HEK293T (cell line): ENCODE data around the gene APOL4.

Experiments
- CTCF ChIA-PET: fragments of 350-600 bp; formaldehyde crosslinking; extraction: SDS; loops from one replicate; lab custom pipeline; 2021; ENCODE audit warnings: antibody characterized with exemption, inconsistent platforms; lab: Yijun Ruan, JAX
- POLR2A ChIA-PET: fragments of 350-600 bp; formaldehyde crosslinking; extraction: SDS; loops from one replicate; lab custom pipeline; 2020; ENCODE audit warnings: antibody characterized with exemption, inconsistent platforms; lab: Yijun Ruan, JAX
- DNase-seq: peaks from one replicate; pipeline ENCODE4 v3.0.0; 2012; ENCODE audit warnings: mixed read lengths; ENCODE audit errors: extremely low spot score
- ARNT ChIP-seq: fragments of 450-650 bp; IDR thresholded peaks from 2 replicates; pipeline ENCODE4 v1.6.1; 2017; ENCODE audit warnings: mild to moderate bottlenecking
- BHLHE40 ChIP-seq: fragments of 450-650 bp; IDR thresholded peaks from 2 replicates; pipeline ENCODE4 v1.6.1; 2016; ENCODE audit warnings: mild to moderate bottlenecking, moderate library complexity, borderline replicate concordance
- CTBP1 ChIP-seq: fragments of 450-650 bp; IDR thresholded peaks from 2 replicates; pipeline ENCODE4 v1.6.1; 2016; ENCODE audit warnings: borderline replicate concordance
- ELF4 ChIP-seq: fragments of 450-650 bp; IDR thresholded peaks from 2 replicates; pipeline ENCODE4 v1.6.1; 2017; ENCODE audit warnings: antibody characterized with exemption
- FOXA1 ChIP-seq: fragments of 450-650 bp; IDR thresholded peaks from 2 replicates; pipeline ENCODE4 v1.6.1; 2016; ENCODE audit warnings: mild to moderate bottlenecking
- FOXK2 ChIP-seq: fragments of 450-650 bp; IDR thresholded peaks from 2 replicates; pipeline ENCODE4 v1.6.1; 2016; ENCODE audit warnings: mild to moderate bottlenecking
- FOXM1 ChIP-seq: fragments of 450-650 bp; IDR thresholded peaks from 2 replicates; pipeline ENCODE4 v1.6.1; 2017; ENCODE audit warnings: mild to moderate bottlenecking, borderline replicate concordance
- HDGF ChIP-seq: fragments of 450-650 bp; IDR thresholded peaks from 2 replicates; pipeline ENCODE4 v1.6.1; 2017; ENCODE audit warnings: antibody characterized with exemption, borderline replicate concordance
- L3MBTL2 ChIP-seq: fragments of 450-650 bp; conservative IDR thresholded peaks from 2 replicates; pipeline ENCODE4 v1.6.1; 2016; ENCODE audit warnings: mild to moderate bottlenecking
- LEF1 ChIP-seq: fragments of 450-650 bp; IDR thresholded peaks from 2 replicates; pipeline ENCODE4 v1.6.1; 2017; ENCODE audit warnings: mild to moderate bottlenecking, borderline replicate concordance
- NFRKB ChIP-seq: fragments of 450-650 bp; IDR thresholded peaks from 2 replicates; pipeline ENCODE4 v1.6.1; 2016; ENCODE audit warnings: mild to moderate bottlenecking, moderate library complexity
- SP1 ChIP-seq: fragments of 450-650 bp; IDR thresholded peaks from 2 replicates; pipeline ENCODE4 v1.6.1; 2017
- SUZ12 ChIP-seq: fragments of 450-650 bp; IDR thresholded peaks from 2 replicates; pipeline ENCODE4 v1.6.1; 2016; ENCODE audit warnings: mild to moderate bottlenecking
- TARDBP ChIP-seq: fragments of 450-650 bp; IDR thresholded peaks from 2 replicates; pipeline ENCODE4 v1.6.1; 2016
- ZNF384 ChIP-seq: fragments of 450-650 bp; IDR thresholded peaks from 2 replicates; pipeline ENCODE4 v1.6.1; 2016
- TF ChIP-seq, protein P1 (sequence below): fragments of 450-650 bp; IDR thresholded peaks from 2 replicates; pipeline ENCODE4 v1.6.1; 2016

APOL4 gene

DNA sequence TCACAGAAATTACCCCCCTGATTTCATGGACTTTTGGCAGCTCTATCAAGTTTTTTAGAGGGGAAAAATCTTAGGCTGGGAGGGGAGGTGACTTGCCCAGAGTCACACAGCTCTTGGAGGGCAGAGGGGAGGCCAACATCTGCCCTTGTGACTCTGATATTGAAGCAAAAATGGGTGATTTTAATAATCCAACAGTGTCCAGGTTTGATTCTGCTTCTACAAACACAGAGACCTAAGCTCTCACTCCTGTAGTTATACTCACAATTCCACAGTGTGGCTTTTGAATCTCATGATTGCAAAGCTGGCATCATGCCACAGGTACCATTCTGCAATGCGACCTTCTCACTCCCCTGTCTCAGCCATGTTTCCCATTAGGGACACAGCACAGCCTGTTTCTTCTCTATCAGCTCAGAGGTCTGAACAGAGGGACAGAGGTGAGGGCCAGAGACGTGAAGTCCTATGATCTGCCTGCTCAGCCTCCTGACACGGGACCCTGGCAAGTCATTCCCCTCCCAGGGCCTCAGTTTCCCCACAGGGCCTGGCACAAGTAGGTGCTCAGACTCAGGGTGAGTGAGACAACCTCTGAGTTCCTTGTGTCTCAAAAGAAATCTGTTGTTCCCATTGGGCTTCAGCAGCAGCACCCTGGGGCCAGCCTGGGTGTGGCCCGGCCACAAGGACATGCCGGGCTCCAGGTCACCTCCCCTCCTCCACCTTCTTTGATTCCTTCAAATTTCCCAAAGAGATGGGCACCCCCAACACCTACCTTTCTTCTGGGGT, 37.0 kb upstream of the APOL4 start:
- ChIA-PET CTCF (interaction anchor here (0.6 to 1.4 kb wide), 10 partner anchors 10 to 164 kb away, joined by 3 to 10 read pairs (median 3); partner anchors contain the start of gene APOL1), POLR2A (interaction anchor here (0.6 to 2.0 kb wide), 20 partner anchors 10 to 618 kb away, joined by 3 to 13 read pairs (median 3); partner anchors contain the start of genes APOL1, FOXRED2 and TXN2)
- no peak for DNase-seq
- no peak for TF ChIP-seq TARDBP
- no peak for TF ChIP-seq ELF4
- TF ChIP-seq, protein P1, sequence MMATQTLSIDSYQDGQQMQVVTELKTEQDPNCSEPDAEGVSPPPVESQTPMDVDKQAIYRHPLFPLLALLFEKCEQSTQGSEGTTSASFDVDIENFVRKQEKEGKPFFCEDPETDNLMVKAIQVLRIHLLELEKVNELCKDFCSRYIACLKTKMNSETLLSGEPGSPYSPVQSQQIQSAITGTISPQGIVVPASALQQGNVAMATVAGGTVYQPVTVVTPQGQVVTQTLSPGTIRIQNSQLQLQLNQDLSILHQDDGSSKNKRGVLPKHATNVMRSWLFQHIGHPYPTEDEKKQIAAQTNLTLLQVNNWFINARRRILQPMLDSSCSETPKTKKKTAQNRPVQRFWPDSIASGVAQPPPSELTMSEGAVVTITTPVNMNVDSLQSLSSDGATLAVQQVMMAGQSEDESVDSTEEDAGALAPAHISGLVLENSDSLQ, result no peak
- no peak for TF ChIP-seq L3MBTL2
- TF ChIP-seq LEF1, result no peak
- TF ChIP-seq ARNT, result no peak
- no peak for TF ChIP-seq HDGF
- no peak for TF ChIP-seq SUZ12
- no peak for TF ChIP-seq ZNF384
- no peak for TF ChIP-seq FOXM1
- no peak for TF ChIP-seq CTBP1
- TF ChIP-seq FOXA1, result no peak
- TF ChIP-seq FOXK2, result no peak
- no peak for TF ChIP-seq NFRKB
- TF ChIP-seq BHLHE40, result no peak
- TF ChIP-seq SP1, result no peak

DNA sequence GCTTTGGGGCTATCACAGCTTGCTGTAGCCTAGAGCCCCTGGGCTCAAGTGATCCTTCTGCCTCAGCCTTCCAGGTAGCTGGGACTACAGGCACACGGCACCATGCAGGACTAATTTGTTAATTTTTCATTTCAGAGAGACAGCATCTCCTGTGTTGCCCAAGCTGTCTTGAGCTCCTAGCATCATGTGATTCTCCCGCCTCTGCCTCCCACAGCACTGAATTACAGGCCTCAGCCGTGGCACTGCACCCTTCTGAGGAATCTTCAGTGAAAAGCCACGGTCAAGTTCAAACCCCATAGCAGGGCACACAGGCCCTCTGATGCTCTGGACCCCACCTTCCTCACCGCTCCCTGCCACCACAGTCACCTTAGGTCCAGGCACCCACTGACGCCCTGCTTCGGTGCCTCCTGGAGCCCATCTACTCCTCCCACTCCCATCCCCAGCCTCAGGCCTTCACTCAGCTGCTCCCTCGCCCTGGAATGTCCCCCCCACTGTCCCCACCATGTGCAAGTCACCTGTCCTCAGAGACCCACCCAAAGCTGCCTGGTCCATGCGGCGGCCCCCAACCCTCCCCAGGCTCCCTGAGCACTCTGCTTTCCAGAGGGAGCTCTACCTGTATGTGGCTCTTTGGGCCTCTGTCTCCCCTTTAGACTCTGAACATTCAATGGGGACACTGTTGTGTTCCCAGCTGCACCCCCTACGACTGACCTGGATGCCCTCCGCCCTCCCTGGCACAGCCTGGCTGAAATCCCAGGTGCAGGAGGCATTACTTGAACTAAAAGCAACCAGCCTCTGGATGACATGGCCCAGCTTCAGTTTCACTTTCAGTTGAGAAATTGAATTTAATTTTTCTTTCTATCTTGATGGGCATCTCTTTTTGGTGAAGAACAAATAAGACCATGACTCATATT, 36.1 kb upstream of the APOL4 start:
- no peak for TF ChIP-seq FOXM1
- no peak for TF ChIP-seq NFRKB
- no peak for TF ChIP-seq FOXA1
- TF ChIP-seq ELF4, result no peak
- TF ChIP-seq HDGF, result no peak
- TF ChIP-seq, protein P1, result no peak
- no peak for TF ChIP-seq L3MBTL2
- no peak for TF ChIP-seq SUZ12
- no peak for TF ChIP-seq FOXK2
- TF ChIP-seq CTBP1, result no peak
- TF ChIP-seq ARNT, result no peak
- no peak for TF ChIP-seq SP1
- TF ChIP-seq BHLHE40, result no peak
- TF ChIP-seq ZNF384, result no peak
- no peak for TF ChIP-seq LEF1

DNA sequence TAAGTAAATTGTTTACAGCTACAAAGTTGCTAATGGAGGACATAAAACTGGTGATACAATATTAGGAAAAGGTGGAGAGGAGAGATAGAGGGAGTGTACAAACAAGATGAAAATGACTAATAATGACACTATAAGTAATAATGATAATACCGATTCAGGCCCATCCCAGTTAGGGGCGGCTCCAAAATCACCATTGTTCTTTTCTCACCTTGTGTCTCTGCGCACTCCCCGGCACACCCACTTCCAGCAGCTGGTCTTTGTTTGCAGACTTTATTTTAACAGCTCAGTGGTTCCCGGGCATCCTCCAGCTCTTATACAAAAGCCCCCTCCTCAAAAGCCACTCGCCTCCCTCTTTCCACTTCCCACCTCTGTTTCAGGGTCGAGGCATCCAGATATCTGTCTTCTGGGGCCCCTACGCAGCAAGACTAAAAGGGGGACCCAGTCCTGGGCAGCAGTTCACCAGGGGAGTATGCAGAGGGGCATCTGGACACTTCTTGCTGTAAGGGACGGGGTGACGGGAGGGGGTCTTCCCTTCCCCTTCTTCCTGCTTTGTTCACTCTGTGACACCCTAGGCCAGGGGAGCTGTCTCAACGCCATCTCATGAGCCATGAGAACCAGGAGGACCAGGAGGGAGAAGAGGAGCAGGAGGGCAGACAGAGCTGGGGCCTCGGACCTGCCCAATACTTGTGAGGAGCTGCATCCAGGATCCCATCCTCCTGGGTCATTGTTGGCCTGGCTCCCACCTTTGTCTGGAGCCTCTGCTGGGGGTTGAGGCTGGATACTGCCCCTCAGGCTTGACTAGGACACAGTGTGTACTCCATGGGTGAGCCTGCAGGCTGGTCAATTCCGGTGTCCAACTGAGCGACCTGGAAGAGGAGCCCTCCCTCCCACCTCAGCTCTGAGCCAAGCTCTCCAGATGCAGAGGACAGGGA, 35.0 kb upstream of the APOL4 start:
- no peak for TF ChIP-seq NFRKB
- TF ChIP-seq FOXA1, result no peak
- TF ChIP-seq BHLHE40, result no peak
- TF ChIP-seq FOXK2, result no peak
- no peak for TF ChIP-seq ELF4
- TF ChIP-seq, protein P1, result no peak
- TF ChIP-seq CTBP1, result no peak
- TF ChIP-seq FOXM1, result no peak
- no peak for TF ChIP-seq SP1
- TF ChIP-seq ARNT, result no peak
- no peak for TF ChIP-seq HDGF
- no peak for TF ChIP-seq SUZ12
- no peak for TF ChIP-seq L3MBTL2
- TF ChIP-seq TARDBP, result no peak
- TF ChIP-seq ZNF384, result no peak
- TF ChIP-seq LEF1, result no peak
- ChIA-PET POLR2A (interaction anchor here (1.0 kb wide), 1 partner anchor 245 kb away, joined by 3 read pairs; the partner anchor contains the start of gene TXN2), CTCF (interaction anchor here (1.4 to 1.8 kb wide), 2 partner anchors 41 to 49 kb away, joined by 3 to 4 read pairs; no protein-coding TSS in a partner anchor)
- no peak for DNase-seq

More for the DNA sequence above, 36.1 kb upstream of the APOL4 start:
- ChIA-PET POLR2A (interaction anchor here (0.6 to 1.0 kb wide), 2 partner anchors 244 to 536 kb away, joined by 3 read pairs; partner anchors contain the start of gene TXN2), CTCF (interaction anchor here (0.8 to 1.8 kb wide), 3 partner anchors 40 to 97 kb away, joined by 3 to 4 read pairs (median 3); no protein-coding TSS in a partner anchor)
- no peak for DNase-seq

DNA sequence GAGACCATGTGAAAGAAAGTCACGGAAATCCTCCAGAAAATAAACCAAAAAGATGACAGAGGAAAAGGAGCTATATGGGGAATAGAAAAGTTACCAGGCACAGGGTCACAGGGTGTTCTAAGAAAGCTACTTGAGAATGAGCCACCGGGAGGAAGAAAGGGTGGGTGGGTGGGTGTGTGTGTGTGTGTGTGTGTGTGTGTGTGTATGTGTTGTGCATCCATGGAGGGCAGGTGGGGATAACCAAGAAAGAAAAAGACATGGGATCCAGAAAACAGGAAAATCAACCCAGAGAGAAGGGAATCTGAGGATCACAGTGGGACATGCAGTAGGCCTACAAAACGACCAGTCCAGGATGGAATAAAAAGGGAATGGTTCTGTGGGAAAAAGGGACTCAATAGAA, 34.0 kb upstream of the APOL4 start:
- DNase-seq, result no peak
- TF ChIP-seq FOXM1 (no peak), ELF4 (no peak), TARDBP (no peak), BHLHE40 (no peak), SUZ12 (no peak), ARNT (no peak), NFRKB (no peak), HDGF (no peak), FOXK2 (no peak), FOXA1 (no peak), CTBP1 (no peak), LEF1 (no peak), ZNF384 (no peak), SP1 (no peak), L3MBTL2 (no peak)
- TF ChIP-seq, protein P1, result no peak
- ChIA-PET POLR2A (interaction anchor here (0.6 kb wide), 1 partner anchor 38 kb away, joined by 3 read pairs; no protein-coding TSS in a partner anchor), CTCF (interaction anchor here (0.8 kb wide), 1 partner anchor 9 kb away, joined by 4 read pairs; no protein-coding TSS in a partner anchor)
